ENCODE results near the gene ITGB6. TPM values are rescaled to one million over a fixed set of nuclear protein-coding genes. Genes with fewer than 3 reads are reported as not detected.

ITGB6 gene
- total RNA-seq, 1 donor = under 0.01 TPM

DNA sequence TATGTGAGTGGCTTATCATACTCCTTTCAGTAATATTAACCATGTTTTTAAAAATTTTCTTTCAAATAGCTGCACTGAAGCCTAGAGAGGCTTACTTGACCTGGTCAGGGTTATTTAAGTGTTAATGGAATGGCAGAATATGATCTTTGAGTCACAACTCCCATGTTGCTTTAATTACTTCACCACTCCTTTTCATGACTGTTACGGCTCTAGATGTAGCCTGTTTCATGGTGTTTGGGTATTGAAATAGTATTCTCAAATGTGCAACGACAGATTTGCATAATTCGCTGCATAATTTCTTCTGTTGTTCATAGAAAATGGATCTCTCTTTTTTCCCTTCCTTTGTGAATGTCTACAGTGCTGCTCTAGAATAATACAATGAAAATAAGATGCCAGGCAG, 86.1 kb downstream of the ITGB6 start:
- DNase-seq (ENCODE audit: insufficient read length, low spot score, missing footprints) = peak; percentile 64
- no peak overlapping the region for H3K27ac ChIP-seq (ENCODE audit: low read depth, low read length)
- no peaks in the 10 kb centered on the region for H3K27me3 ChIP-seq (ENCODE audit: insufficient read depth, low read length)
- H4K20me1 ChIP-seq (ENCODE audit: insufficient read depth, low read length) = no peaks in the 10 kb centered on the region
- H3K9me3 ChIP-seq (ENCODE audit: low read depth, low read length) = no peaks in the 10 kb centered on the region
- H3K4me3 ChIP-seq (ENCODE audit: insufficient read depth, low read length) = no peak overlapping the region
- no peaks in the 10 kb centered on the region for H3K79me2 ChIP-seq (ENCODE audit: insufficient read depth, low read length)
- TF ChIP-seq, protein P1, sequence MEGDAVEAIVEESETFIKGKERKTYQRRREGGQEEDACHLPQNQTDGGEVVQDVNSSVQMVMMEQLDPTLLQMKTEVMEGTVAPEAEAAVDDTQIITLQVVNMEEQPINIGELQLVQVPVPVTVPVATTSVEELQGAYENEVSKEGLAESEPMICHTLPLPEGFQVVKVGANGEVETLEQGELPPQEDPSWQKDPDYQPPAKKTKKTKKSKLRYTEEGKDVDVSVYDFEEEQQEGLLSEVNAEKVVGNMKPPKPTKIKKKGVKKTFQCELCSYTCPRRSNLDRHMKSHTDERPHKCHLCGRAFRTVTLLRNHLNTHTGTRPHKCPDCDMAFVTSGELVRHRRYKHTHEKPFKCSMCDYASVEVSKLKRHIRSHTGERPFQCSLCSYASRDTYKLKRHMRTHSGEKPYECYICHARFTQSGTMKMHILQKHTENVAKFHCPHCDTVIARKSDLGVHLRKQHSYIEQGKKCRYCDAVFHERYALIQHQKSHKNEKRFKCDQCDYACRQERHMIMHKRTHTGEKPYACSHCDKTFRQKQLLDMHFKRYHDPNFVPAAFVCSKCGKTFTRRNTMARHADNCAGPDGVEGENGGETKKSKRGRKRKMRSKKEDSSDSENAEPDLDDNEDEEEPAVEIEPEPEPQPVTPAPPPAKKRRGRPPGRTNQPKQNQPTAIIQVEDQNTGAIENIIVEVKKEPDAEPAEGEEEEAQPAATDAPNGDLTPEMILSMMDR (IDR thresholded peaks at IDR 0.05; ENCODE audit: extremely low read depth, low read depth, low read length) = no peak
- no peaks in the 10 kb centered on the region for H3K36me3 ChIP-seq (ENCODE audit: insufficient read depth, low read length)
- H2AFZ ChIP-seq (ENCODE audit: low read length) = peak overlapping the region; percentile 42
- no peak overlapping the region for H3K4me2 ChIP-seq (ENCODE audit: insufficient read depth, low read length)
- H3K4me1 ChIP-seq (ENCODE audit: insufficient read depth, low read length) = no peaks in the 10 kb centered on the region

DNA sequence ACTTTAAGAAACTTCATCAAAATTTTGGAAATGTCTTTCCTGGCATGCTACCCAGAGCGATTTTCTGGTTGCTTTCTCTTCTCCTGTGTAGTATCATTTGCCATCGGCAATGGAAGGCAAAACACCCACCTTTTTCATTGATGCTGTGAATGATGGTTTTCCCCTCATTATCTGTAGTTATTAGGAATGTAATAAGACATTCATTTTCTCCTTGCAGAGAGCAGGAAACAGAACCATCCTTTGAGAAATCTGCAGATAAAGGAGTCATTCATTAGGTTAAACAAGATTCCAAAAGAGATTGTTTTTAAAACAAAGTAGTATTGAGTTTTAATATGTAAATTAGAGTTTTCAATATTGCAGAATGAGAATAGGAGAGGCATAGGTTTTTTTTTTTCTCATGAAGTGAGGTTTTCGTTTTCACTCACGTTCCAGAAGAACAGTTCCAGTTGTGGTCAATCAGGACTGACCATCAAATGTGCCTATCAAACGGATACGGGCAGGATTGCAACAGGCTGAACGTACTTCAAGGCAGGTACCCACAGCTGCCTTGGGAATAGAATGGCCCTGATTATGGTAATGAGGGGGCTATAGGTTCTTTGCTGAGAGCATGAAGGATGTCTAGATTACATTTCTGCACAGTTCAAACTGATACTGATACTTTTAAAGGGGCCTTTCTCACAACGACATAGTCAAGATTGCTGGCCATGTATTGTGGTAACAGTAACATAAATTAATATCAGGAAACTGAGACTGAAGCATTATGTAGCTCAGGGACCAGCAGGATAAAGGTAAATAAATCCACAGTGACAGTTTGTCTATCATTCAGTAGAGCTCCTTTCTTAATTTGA, 87.9 kb downstream of the ITGB6 start:
- TF ChIP-seq, protein P1 (IDR thresholded peaks at IDR 0.05; ENCODE audit: extremely low read depth, low read depth, low read length) = no peak
- no peak overlapping the region for H2AFZ ChIP-seq (ENCODE audit: low read length)
- H4K20me1 ChIP-seq (ENCODE audit: insufficient read depth, low read length) = no peaks in the 10 kb centered on the region

DNA sequence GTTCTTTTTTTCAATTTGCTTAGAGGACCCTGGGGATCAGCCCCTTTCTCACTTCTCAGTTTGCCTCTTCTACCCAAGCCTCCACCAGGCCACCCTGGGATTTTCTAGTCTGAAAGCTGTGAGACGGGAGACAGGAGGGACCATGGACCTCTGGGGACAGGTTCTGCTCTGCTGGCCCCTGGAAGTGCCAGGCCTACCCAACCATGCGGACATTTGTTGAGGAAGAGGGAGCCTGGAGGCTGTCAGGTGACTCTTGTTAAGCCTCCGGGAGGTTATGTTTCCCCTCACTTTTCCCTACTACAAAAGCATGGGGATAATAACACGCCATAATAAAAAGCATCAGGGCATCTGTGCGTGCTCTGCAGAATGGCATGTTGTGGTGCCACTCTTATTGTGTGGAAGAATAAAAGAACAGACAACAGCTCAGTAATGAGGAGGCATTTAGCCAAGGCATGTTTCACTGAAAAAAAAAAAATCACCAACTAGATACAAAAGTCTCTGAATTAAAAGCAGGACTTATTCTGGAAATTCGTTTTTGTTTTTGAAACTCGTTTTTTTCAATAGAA, 89.3 kb downstream of the ITGB6 start:
- Histone ChIP-seq H3K27ac (ENCODE audit: low read depth, low read length) (no peak overlapping the region), H3K4me2 (ENCODE audit: insufficient read depth, low read length) (no peak overlapping the region), H3K36me3 (ENCODE audit: insufficient read depth, low read length) (no peaks in the 10 kb centered on the region), H3K4me3 (ENCODE audit: insufficient read depth, low read length) (no peak overlapping the region), H3K9me3 (ENCODE audit: low read depth, low read length) (no peaks in the 10 kb centered on the region), H2AFZ (ENCODE audit: low read length) (peak overlapping the region; percentile 42), H4K20me1 (ENCODE audit: insufficient read depth, low read length) (no peaks in the 10 kb centered on the region), H3K79me2 (ENCODE audit: insufficient read depth, low read length) (no peaks in the 10 kb centered on the region), H3K27me3 (ENCODE audit: insufficient read depth, low read length) (no peaks in the 10 kb centered on the region), H3K4me1 (ENCODE audit: insufficient read depth, low read length) (no peaks in the 10 kb centered on the region)
- TF ChIP-seq, protein P1 (IDR thresholded peaks at IDR 0.05; ENCODE audit: extremely low read depth, low read depth, low read length) = no peak
- no peak for DNase-seq (ENCODE audit: insufficient read length, low spot score, missing footprints)

More for the DNA sequence above, 87.9 kb downstream of the ITGB6 start:
- peak; percentile 1 for DNase-seq (ENCODE audit: insufficient read length, low spot score, missing footprints)
- Histone ChIP-seq H3K4me1 (ENCODE audit: insufficient read depth, low read length) (no peaks in the 10 kb centered on the region), H3K4me2 (ENCODE audit: insufficient read depth, low read length) (no peak overlapping the region), H3K9me3 (ENCODE audit: low read depth, low read length) (no peaks in the 10 kb centered on the region), H3K36me3 (ENCODE audit: insufficient read depth, low read length) (no peaks in the 10 kb centered on the region), H3K79me2 (ENCODE audit: insufficient read depth, low read length) (no peaks in the 10 kb centered on the region), H3K27ac (ENCODE audit: low read depth, low read length) (no peak overlapping the region), H3K27me3 (ENCODE audit: insufficient read depth, low read length) (no peaks in the 10 kb centered on the region), H3K4me3 (ENCODE audit: insufficient read depth, low read length) (no peak overlapping the region)

DNA sequence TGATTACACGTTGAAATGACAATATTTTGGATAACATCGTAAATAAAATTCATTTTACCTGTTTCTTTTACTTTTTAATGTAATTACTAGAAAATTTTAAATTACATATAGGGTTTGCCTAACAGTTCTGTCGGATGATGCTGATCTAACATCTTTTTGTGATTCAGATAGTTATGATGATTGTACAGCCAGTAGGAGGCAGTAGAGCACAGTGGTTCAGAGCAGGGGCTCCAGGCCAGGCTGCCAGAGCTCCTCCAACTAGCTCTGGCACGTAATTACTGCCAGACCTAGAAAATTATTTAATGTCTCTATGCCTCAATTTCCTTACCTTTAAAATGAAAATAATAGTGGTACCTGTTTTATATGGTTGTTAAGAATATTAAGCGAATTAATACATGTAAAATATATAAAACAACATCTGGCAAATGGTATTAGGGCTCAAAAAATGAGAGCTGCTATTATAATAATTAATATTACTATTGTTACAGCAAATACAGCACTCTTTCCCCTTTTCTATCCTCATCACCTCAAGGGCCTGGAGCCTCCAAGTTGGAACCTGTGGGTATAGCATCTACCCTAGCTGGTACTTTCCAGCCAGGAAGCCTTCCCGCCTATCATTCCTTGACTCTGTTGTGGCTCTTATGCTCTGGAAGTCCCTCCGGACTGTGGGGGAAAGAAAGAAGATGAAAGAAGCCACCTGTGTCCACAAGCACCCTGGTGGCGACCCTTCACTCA, 90.0 kb downstream of the ITGB6 start:
- Histone ChIP-seq H2AFZ (ENCODE audit: low read length) (peak overlapping the region; percentile 42), H3K27me3 (ENCODE audit: insufficient read depth, low read length) (no peaks in the 10 kb centered on the region)

More for the DNA sequence above, 90.0 kb downstream of the ITGB6 start:
- no peak overlapping the region for H3K4me3 ChIP-seq (ENCODE audit: insufficient read depth, low read length)
- TF ChIP-seq, protein P1 (IDR thresholded peaks at IDR 0.05; ENCODE audit: extremely low read depth, low read depth, low read length) = peak; percentile 89
- H4K20me1 ChIP-seq (ENCODE audit: insufficient read depth, low read length) = no peaks in the 10 kb centered on the region
- no peak overlapping the region for H3K4me2 ChIP-seq (ENCODE audit: insufficient read depth, low read length)
- H3K27ac ChIP-seq (ENCODE audit: low read depth, low read length) = no peak overlapping the region
- peak; percentile 78 for DNase-seq (ENCODE audit: insufficient read length, low spot score, missing footprints)
- no peaks in the 10 kb centered on the region for H3K9me3 ChIP-seq (ENCODE audit: low read depth, low read length)
- H3K79me2 ChIP-seq (ENCODE audit: insufficient read depth, low read length) = no peaks in the 10 kb centered on the region
- H3K36me3 ChIP-seq (ENCODE audit: insufficient read depth, low read length) = no peaks in the 10 kb centered on the region
- H3K4me1 ChIP-seq (ENCODE audit: insufficient read depth, low read length) = no peaks in the 10 kb centered on the region

All from osteoblast (primary cell).